ENCODE results near the gene NRP2.

NRP2 gene

GRCh38 chr2:205728366-205728765 lies 46.1 kb downstream of the NRP2 start:
- no peak for DNase-seq (ENCODE audit: low read depth in 1 of 2, low spot score in 1 of 2)

DNA sequence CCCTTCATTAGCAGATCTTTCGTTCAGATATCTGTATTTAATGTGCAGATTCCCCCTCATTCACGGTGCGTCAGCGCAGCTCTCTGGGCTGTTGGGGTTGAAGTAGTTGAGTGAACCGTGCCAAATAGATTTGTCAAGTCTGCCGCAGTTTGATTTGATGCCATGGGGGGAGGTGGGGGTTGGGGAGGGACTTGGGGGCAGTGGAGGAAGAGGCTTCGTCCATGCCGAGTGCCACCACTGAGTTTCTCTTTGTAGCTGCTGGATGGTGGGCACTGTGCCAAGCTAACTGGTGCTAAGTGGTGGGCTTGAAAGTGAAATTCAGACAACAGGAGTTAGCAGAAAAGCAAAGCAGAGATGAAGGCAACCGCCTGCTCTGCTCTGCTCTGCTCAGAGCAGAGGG lies 47.9 kb downstream of the NRP2 start:
- DNase-seq (ENCODE audit: low read depth in 1 of 2, low spot score in 1 of 2), result no peak

DNA sequence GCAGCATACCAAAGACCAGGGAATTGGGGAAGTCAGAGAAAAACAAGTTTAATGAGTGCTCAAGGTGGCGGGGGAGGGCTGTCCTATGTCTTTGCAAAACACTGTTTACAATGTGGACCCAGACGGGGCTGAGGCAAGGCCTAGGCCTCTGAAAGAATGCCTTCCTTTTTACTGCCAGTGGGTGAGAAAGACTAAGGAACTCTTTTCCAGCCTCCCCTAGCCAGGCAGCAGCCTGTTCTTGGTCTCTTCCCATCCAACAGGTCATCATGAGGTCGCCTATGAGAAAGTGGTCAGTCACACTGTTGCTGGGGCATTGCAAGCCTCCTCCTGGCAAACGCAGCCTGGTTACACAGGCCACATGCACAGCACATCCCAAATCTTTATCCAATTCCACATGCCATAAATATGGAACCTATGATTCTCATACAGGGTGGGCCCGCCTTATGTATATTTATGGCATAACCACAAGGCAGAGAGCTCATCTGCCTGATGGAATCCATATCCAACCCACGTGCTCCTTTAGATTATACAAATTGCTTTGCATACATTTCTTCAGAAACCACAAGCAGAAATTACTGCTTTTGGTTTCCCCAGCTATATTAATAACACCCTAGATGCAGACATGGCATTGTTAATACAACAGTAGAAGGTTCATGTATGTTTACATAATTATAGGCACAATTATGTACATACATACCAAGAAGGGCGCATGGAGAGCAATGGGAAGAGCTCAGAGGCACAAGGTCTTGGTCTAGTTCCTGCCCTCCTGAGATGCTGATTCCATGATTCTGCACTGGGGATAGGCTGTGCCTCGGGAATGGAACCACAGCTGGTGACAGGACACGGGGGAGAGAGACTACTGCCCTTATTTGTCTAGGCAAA lies 48.6 kb downstream of the NRP2 start:
- DNase-seq (ENCODE audit: low read depth in 1 of 2, low spot score in 1 of 2), result no peak

GRCh38 chr2:205731583-205731981 lies 49.3 kb downstream of the NRP2 start:
- no peak for DNase-seq (ENCODE audit: low read depth in 1 of 2, low spot score in 1 of 2)

GRCh38 chr2:205732314-205732713 lies 50.0 kb downstream of the NRP2 start:
- no peak for DNase-seq (ENCODE audit: low read depth in 1 of 2, low spot score in 1 of 2)

DNA sequence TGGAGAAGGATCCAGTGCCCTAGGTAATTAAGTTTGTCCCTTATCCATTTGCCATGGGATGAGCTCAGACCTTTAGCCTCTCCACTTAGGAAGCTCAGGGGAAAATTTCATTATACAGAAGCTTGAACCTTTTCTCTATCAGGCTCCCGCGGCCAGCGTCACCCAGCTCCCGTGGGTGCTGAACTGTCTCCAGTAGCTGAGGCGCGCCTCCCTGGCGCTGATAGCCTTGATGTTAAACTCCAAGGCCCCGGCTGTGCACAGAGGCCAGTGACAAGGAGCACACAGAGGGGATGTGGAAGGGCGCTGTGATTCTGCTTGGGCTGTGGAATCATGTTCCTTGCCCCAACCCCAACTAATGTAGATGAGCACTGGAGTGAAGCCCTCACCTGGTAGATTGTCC lies 50.8 kb downstream of the NRP2 start:
- no peak for DNase-seq (ENCODE audit: low read depth in 1 of 2, low spot score in 1 of 2)

DNA sequence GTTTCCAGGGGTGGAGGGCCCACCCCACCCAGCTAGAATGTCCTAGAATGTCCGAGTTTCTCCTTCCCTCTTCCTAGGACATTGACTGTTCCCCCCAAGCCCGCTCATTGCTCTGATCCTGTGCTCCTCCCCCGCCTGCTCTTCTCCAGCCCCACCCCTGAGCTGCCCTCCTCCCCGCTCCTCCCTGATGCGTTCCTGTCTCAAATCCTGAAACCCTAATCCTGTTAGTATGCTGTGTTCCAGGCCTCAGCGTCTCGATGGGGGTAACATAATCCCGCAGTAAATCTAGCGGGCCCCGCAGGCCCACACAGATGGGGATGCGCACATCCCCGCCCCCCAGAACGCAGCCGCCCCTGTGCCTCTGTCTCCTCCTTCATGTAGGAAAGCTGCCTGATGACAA lies 51.3 kb downstream of the NRP2 start:
- no peak for DNase-seq (ENCODE audit: low read depth in 1 of 2, low spot score in 1 of 2)

DNA sequence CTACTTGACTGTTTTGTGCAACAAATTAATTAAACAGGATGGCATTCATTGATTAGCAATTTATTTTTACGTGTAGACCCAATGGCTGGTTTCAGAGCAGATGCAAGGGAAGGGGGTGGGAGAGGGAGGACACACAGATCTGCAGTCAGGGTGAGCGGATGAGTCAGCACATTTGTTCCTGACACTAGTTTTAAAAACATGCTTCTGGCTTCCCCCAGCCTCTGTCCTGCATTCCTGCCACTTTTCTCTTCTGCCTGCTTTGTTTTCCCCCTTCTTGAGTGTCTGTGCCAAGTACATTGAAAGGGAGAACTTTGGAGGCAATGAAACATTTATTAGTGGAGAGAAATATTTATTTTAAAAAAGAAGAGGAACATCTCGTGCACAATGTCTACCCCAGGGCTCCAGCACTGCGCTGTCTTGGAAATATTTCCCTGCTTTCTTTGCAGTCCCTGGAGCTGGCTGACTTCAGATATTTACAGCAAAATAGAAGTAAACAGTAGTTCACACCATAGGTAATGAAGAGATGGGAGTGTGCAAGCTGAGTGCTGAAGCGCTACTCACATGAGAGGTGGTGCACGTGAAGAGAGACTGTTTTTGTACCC lies 52.2 kb downstream of the NRP2 start:
- DNase-seq (ENCODE audit: low read depth in 1 of 2, low spot score in 1 of 2), result no peak

DNA sequence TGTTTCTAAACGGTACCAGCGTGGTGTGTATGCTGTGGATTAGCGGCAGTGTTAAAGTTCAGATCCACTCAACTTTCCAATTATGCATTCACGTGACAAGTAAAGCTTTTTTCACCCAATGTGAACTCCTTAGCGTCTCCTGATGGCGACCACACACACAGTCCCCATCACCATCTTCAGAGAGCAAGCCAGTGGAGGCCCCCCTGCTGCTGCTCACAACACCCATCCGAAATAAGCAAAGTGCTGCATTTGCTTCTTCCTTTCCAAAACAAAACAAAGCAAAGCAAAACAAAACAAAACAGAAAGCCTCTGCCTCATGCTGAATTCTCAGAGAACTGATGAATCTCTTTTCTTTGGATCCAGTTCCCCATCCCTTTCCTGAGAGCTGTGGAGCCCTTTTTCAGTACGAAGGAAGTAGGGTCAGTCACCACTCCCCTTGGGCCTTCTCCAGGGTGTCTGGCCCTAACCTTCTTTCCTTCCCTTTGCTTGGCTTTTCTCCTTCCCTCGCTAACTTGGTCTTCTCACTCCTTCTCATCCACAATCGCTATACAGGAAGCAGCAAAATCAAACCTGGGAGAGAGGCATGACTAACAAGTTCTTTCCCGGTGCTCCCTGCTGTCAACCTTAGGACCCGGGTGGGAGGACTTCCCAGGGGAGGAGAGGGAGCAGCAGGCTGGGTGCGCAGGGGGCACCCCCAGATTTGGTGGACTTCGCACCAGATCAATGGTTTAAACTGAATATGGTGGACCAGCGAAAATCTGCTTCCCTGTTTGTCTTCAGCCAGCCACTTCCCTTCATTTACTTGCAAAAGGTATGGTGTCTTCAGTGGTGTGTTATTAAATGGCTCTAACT lies 56.0 kb downstream of the NRP2 start:
- DNase-seq (ENCODE audit: low read depth in 1 of 2, low spot score in 1 of 2), result no peak

- DNase-seq (ENCODE audit: low read depth in 1 of 2, low spot score in 1 of 2), result no peak
These were observed 57.3 kb downstream of the NRP2 start for GRCh38 chr2:205739620-205740019.

- no peak for DNase-seq (ENCODE audit: low read depth in 1 of 2, low spot score in 1 of 2)
These were observed 58.1 kb downstream of the NRP2 start for GRCh38 chr2:205740381-205740780.

DNA sequence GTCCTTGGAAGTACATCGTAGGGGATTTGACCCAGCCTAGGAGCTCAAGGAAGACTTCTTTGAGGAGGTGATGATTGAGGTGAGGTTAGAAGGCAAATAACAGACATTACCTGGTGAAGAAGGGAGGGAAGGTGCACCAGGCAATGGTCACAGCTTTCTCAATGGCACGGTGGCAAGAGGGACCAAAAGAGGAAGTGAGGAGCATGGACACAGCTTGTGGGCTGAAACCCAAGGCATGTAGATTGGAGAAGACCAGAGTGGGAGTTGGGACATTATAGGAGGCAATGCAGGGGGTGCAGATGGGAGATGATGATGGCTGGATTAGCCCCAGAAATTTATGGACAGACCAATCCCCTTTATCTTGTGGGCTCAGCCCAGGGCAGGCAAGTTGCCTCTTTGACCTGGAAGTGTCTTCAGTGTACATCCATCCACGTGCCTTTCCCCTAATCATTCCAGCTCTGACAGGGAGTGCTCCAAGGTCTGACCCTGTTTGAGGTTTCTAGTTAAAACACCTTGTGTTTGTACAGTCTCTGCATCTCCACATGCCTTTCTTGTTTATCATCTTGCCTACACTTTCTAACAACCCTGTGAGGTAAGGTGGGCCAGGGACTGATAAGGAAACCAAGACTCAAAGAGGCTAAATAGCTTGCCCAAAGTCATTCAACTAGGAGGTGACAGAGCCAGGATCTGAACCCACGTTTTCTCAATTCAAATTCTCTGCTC lies 59.1 kb downstream of the NRP2 start:
- no peak for DNase-seq (ENCODE audit: low read depth in 1 of 2, low spot score in 1 of 2)

GRCh38 chr2:205743137-205743536 lies 60.8 kb downstream of the NRP2 start:
- DNase-seq (ENCODE audit: low read depth in 1 of 2, low spot score in 1 of 2), result no peak

GRCh38 chr2:205744074-205744591 lies 61.8 kb downstream of the NRP2 start:
- no peak for DNase-seq (ENCODE audit: low read depth in 1 of 2, low spot score in 1 of 2)

DNA sequence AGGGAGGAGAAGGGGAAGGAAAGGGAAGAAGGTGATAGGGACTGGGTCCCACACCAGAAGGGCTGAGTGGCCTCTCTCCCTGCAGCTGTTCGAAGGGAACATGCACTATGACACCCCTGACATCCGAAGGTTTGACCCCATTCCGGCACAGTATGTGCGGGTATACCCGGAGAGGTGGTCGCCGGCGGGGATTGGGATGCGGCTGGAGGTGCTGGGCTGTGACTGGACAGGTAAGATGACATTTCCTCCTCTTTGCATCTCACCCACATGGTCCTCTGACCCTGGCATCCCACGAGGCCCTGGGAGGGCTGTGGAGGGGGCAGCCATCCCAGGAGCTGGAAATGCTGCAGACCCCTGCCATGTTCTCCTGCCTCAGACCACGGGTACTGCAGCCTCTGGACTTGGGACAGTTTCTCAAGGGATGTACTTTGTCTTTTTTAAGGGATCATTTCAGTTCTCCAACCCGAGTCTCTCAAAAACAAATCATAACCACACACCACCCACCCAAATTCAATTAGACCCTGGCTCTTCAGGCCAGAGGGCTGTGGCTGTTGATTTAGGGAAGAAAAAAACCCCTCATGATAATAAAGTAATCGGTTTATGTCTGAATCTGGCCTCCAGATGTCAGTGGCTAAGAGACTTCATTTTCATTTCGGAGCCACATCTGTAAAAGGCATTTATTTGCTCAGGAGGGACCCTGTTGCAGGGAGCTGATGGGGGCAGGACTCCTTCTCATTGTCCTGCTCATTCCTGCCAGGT lies 63.5 kb downstream of the NRP2 start:
- no peak for DNase-seq (ENCODE audit: low read depth in 1 of 2, low spot score in 1 of 2)

DNA sequence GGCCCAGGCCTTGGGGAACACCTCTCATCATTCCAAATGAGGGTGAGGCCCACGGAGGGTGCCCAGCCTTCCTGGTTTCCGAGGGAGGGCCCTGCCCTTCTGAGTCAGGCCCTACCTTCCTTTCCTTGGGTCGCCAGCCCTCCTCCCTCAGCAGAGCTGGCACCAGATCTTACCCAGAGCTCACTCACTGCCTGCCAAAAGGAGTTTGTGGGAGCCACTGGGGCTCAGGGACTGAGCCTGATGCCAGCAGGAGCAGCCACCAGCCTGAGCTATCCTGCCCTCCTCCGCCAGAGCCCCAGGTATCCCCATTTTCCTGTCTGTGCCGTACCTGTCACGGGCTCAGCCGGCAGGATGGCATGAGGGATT lies 64.1 kb downstream of the NRP2 start:
- no peak for DNase-seq (ENCODE audit: low read depth in 1 of 2, low spot score in 1 of 2)

- no peak for DNase-seq (ENCODE audit: low read depth in 1 of 2, low spot score in 1 of 2)
These were observed 65.6 kb downstream of the NRP2 start for GRCh38 chr2:205747829-205748386.

DNA sequence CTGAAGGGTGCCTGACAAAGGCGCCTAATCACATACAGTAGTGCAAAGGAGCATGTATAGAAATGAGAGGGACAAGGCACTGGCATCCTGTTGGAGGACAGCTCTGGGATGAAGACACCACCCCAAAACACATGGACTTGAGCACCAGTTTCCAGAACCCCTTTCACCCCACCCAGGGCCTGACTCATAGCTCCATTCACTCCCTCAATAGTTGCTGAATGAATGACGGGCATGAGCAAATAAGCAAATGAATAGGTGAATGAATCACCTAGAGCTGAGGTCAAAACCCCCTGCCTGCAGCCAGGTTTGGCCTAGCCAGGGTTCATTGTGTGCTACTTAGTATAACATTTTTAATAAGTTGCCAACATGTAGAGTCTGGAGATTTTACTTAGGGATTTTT lies 66.3 kb downstream of the NRP2 start:
- no peak for DNase-seq (ENCODE audit: low read depth in 1 of 2, low spot score in 1 of 2)

- DNase-seq (ENCODE audit: low read depth in 1 of 2, low spot score in 1 of 2), result no peak
These were observed 66.8 kb downstream of the NRP2 start for GRCh38 chr2:205749078-205749477.

DNA sequence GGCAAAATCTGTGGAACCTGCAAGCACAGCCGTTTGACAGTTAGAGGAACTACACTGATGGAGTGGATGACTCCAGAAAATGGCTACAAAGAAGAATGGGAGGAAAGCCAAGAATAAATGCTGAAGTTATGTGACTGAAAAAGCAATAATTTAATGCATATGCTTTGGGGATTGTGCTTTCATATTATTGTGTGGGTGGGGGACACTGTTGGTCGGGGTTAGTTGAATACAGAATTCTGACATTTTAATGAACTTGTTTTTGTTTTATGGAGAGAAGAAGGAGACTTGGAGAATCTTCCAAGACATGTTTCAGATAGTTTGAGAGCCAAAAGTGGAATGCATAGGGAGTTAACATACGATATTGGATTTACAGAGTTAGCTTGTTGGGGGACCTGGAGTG lies 68.5 kb downstream of the NRP2 start:
- no peak for DNase-seq (ENCODE audit: low read depth in 1 of 2, low spot score in 1 of 2)
